Hematopoietic multipotent progenitor cell (in vitro differentiated cells): ENCODE data around the gene FOSB. TPM values are rescaled to one million over a fixed set of nuclear protein-coding genes. Genes with fewer than 3 reads are reported as not detected.

Experiments
- DNase-seq, 3 donors: peaks; one replicate each; pipeline ENCODE4 v3.0.0-alpha.2; 2011 to 2015; ENCODE audit warnings: low read depth in 2 of 3, low spot score in 2 of 3
- total RNA-seq: library from RNA; depleted of rRNA; stranded (reverse); fragments of >200 nt; gene quantifications from one replicate; pipeline ENCODE4 v1.2.3, GENCODE V29; 2012

FOSB gene
- total RNA-seq, 1 donor: 300 TPM

GRCh38 chr19:45440873-45441654, 26.7 kb upstream of the FOSB start:
- no peak for DNase-seq

GRCh38 chr19:45442408-45442777, 25.4 kb upstream of the FOSB start:
- DNase-seq: no peak

- peak in 2 of 3 donors; percentile 87 to 96 for DNase-seq
Observed at GRCh38 chr19:45442778-45443461, 24.9 kb upstream of the FOSB start.

- peak in 2 of 3 donors; percentile 33 to 63 for DNase-seq
Observed at GRCh38 chr19:45443462-45444317, 24.1 kb upstream of the FOSB start.

GRCh38 chr19:45444318-45445041, 23.3 kb upstream of the FOSB start:
- peak in 2 of 3 donors; percentile 86 to 88 for DNase-seq

- no peak for DNase-seq
Observed at GRCh38 chr19:45445139-45445538, 22.7 kb upstream of the FOSB start.

- peak in 2 of 3 donors; percentile 66 to 76 for DNase-seq
Observed at GRCh38 chr19:45446295-45446694, 21.5 kb upstream of the FOSB start.

- no peak for DNase-seq
Observed at GRCh38 chr19:45446944-45447343, 20.9 kb upstream of the FOSB start.

- DNase-seq: no peak
Observed at GRCh38 chr19:45448425-45448756, 19.4 kb upstream of the FOSB start.

GRCh38 chr19:45448887-45449299, 18.9 kb upstream of the FOSB start:
- DNase-seq: no peak

- DNase-seq: no peak
Observed at GRCh38 chr19:45450012-45450333, 17.8 kb upstream of the FOSB start.

- peak in 2 of 3 donors; percentile 71 for DNase-seq
Observed at GRCh38 chr19:45451131-45451849, 16.5 kb upstream of the FOSB start.

GRCh38 chr19:45451850-45452387, 15.9 kb upstream of the FOSB start:
- DNase-seq: no peak

- DNase-seq: peak in 2 of 3 donors; percentile 92 to 95
Observed at GRCh38 chr19:45455707-45456499, 11.9 kb upstream of the FOSB start.

- no peak for DNase-seq
Observed at GRCh38 chr19:45456500-45456815, 11.3 kb upstream of the FOSB start.

GRCh38 chr19:45457776-45458175, 10.0 kb upstream of the FOSB start:
- no peak for DNase-seq

- DNase-seq: no peak
Observed at GRCh38 chr19:45460807-45461347, 6.9 kb upstream of the FOSB start.

- no peak for DNase-seq
Observed at GRCh38 chr19:45462174-45462573, 5.6 kb upstream of the FOSB start.

- DNase-seq: no peak
Observed at GRCh38 chr19:45463241-45463640, 4.6 kb upstream of the FOSB start.
